Nephron progenitor cell (in vitro differentiated cells): ENCODE results near the gene RHBDF2.

Experiments used
- DNase-seq: peaks from one replicate; pipeline ENCODE4 v3.0.0; 2021
- H3K27ac Mint-ChIP-seq: 2 replicates; pipeline ENCODE4 v1.8.0; 2021; ENCODE audit warnings: mild to moderate bottlenecking, moderate library complexity, mixed read lengths
- H3K27me3 Mint-ChIP-seq: 2 replicates; pipeline ENCODE4 v1.8.0; 2021; ENCODE audit warnings: mild to moderate bottlenecking, low read depth, mixed read lengths; ENCODE audit not compliant: poor library complexity
- H3K36me3 Mint-ChIP-seq: 2 replicates; pipeline ENCODE4 v1.8.0; 2021; ENCODE audit warnings: low read depth, mixed read lengths
- H3K4me1 Mint-ChIP-seq: 2 replicates; pipeline ENCODE4 v1.8.0; 2021; ENCODE audit warnings: mixed read lengths
- H3K4me3 Mint-ChIP-seq: 2 replicates; pipeline ENCODE4 v1.8.0; 2021; ENCODE audit warnings: mild to moderate bottlenecking, moderate library complexity, mixed read lengths
- H3K9me3 Mint-ChIP-seq: 2 replicates; pipeline ENCODE4 v1.8.0; 2021; ENCODE audit warnings: mild to moderate bottlenecking, moderate library complexity, mixed read lengths
- CTCF ChIP-seq: fragments of 200-600 bp; sonication (generic); IDR thresholded peaks from 2 replicates; pipeline ENCODE4 v1.5.0; 2021; ENCODE audit warnings: antibody characterized with exemption

Gene RHBDF2

GRCh38 chr17:76547183-76547641 lies 46.0 kb upstream of the RHBDF2 start:
- H3K4me1 Mint-ChIP-seq = peaks cover 33% of the 10 kb centered on the region
- H3K27me3 Mint-ChIP-seq = peaks cover 42% of the 10 kb centered on the region
- no peaks in the 10 kb centered on the region for H3K36me3 Mint-ChIP-seq
- no peak overlapping the region for H3K4me3 Mint-ChIP-seq
- peak; percentile 77 for DNase-seq
- H3K9me3 Mint-ChIP-seq = no peaks in the 10 kb centered on the region
- H3K27ac Mint-ChIP-seq = no peak overlapping the region
- TF ChIP-seq CTCF = peak; percentile 60

GRCh38 chr17:76546556-76547182 lies 45.4 kb upstream of the RHBDF2 start:
- Mint-ChIP-seq H3K27ac (no peak overlapping the region), H3K4me3 (no peak overlapping the region)

GRCh38 chr17:76545918-76546555 lies 44.8 kb upstream of the RHBDF2 start:
- TF ChIP-seq CTCF = no peak
- no peak for DNase-seq
- Mint-ChIP-seq H3K27ac (no peak overlapping the region), H3K4me1 (peaks cover 42% of the 10 kb centered on the region), H3K9me3 (no peaks in the 10 kb centered on the region), H3K4me3 (no peak overlapping the region), H3K36me3 (no peaks in the 10 kb centered on the region), H3K27me3 (peaks cover 49% of the 10 kb centered on the region)

More at GRCh38 chr17:76546556-76547182, 45.4 kb upstream of the RHBDF2 start:
- no peak for DNase-seq
- H3K4me1 Mint-ChIP-seq = peaks cover 38% of the 10 kb centered on the region
- H3K9me3 Mint-ChIP-seq = no peaks in the 10 kb centered on the region
- H3K36me3 Mint-ChIP-seq = no peaks in the 10 kb centered on the region
- TF ChIP-seq CTCF = no peak
- peaks cover 45% of the 10 kb centered on the region for H3K27me3 Mint-ChIP-seq

- peaks cover 46% of the 10 kb centered on the region for H3K4me1 Mint-ChIP-seq
- H3K27ac Mint-ChIP-seq = no peak overlapping the region
- H3K27me3 Mint-ChIP-seq = peaks cover 57% of the 10 kb centered on the region
- no peak for DNase-seq
- H3K9me3 Mint-ChIP-seq = no peaks in the 10 kb centered on the region
- TF ChIP-seq CTCF = no peak
- no peak overlapping the region for H3K4me3 Mint-ChIP-seq
- H3K36me3 Mint-ChIP-seq = no peaks in the 10 kb centered on the region
These were observed 43.5 kb upstream of the RHBDF2 start for GRCh38 chr17:76544546-76545365.

- no peak overlapping the region for H3K27ac Mint-ChIP-seq
- peak overlapping the region; percentile 37 for H3K4me3 Mint-ChIP-seq
- no peaks in the 10 kb centered on the region for H3K36me3 Mint-ChIP-seq
- peaks cover 53% of the 10 kb centered on the region for H3K4me1 Mint-ChIP-seq
- DNase-seq = peak; percentile 42
- H3K9me3 Mint-ChIP-seq = no peaks in the 10 kb centered on the region
- TF ChIP-seq CTCF = no peak
- H3K27me3 Mint-ChIP-seq = peaks cover 65% of the 10 kb centered on the region
These were observed 42.8 kb upstream of the RHBDF2 start for GRCh38 chr17:76543826-76544545.
